LNCaP clone FGC (cell line): ENCODE measurements around the gene TPCN2.

ENCODE experiments used
- DNase-seq: peaks from one replicate; pipeline ENCODE4 v3.0.0-alpha.2; 2011; ENCODE audit warnings: low read depth
- H3K4me3 ChIP-seq: 2 replicates; pipeline ENCODE4 v1.5.1; 2011; ENCODE audit warnings: mild to moderate bottlenecking, low read depth, low read length, control low read depth
- CTCF ChIP-seq: IDR thresholded peaks from 2 replicates; pipeline ENCODE4 v1.5.1; 2012; ENCODE audit warnings: mild to moderate bottlenecking; ENCODE audit not compliant: control insufficient read depth, insufficient read depth; ENCODE audit errors: extremely low read depth

Gene TPCN2

GRCh38 chr11:69058511-69059270 lies 10.0 kb downstream of the TPCN2 start:
- no peak overlapping the region for H3K4me3 ChIP-seq
- TF ChIP-seq CTCF, result no peak
- no peak for DNase-seq

DNA sequence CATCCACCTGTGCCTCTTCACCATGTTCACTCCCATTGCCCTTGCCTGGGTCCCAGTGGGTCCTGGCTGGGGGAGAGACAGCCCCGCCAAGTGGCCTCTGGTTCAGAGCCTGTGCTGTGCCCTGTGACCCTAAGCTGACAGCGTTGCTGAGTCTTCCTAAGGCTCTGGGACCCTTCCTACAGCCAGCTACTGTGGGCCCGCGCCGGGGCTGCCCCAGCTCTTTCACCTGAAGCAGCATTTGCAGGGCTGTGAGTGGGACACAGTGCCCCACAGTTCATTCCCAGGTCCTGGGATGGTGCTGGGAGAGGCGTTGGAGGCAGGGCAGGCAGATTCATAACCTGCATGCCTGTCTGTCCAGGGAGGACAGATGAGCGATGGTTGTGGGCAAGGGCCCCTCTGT lies 10.7 kb downstream of the TPCN2 start:
- no peak overlapping the region for H3K4me3 ChIP-seq
- TF ChIP-seq CTCF, result no peak
- no peak for DNase-seq

DNA sequence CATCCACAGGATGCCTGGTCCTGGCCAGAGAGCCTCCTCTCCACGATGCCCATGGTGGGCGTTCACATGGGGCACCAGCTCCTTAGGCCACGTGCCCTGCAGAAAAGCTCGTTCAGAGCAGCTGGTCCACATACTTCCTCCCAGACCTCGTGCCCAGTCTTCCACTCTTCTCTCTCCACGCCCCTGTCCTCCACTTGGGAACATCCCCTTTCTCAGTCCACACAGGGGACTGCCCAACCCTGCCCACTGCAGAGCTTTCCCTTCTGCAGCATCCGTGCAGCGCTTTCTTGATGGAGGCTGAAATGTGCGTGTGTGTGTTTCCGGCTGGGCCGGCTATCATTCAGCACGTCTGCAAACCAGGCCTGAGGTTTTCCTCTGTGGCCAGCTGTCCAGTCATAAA lies 11.3 kb downstream of the TPCN2 start:
- H3K4me3 ChIP-seq, result no peak overlapping the region
- DNase-seq, result no peak
- TF ChIP-seq CTCF, result no peak

DNA sequence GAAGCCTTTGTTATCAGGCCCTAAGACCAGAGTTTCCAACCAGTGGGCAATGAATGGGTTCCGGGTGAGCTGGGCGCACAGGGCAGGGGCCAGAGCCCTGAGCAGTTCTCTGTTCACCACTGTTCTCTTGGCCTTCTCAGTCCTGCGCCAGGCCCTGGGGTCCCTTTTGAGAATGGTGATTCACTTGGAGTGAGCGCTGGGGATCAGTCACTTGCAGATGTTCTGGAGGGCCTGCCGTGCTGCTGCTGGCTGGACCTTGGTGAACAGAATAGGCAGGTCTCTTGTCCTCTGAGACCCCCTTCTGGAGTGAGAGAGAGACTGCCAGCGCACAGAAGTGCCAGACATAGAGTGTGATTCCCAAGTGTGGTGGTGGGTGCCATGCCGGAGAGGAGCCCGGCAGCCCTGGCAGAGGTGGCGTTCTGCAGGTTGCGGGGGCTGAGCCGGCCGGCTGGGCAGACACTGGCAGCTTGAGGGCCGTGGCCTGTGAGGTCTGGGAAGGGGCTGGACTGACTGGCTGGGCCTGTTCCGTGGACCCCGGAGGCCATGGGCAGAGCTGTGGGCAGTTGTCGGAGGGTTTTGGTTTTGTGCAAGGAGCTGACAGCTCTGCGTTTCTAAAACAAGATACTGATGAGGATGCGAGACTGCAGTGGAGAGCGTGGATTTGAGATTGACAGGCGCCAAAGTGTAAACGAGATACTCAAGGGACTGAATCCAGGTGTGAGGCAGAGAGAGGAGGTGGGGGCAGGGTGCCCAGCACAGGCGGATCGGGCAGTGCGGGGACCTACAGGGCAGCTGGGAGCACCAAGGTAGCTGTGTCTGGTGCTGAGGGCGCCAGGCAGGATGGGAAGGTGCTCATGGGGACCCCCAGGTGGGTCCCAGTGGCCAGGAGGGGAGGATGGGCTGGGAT lies 12.3 kb downstream of the TPCN2 start:
- TF ChIP-seq CTCF, result no peak
- H3K4me3 ChIP-seq, result no peak overlapping the region
- DNase-seq, result no peak

- TF ChIP-seq CTCF, result no peak
- no peak for DNase-seq
- H3K4me3 ChIP-seq, result no peak overlapping the region
Observed at GRCh38 chr11:69061713-69062053, 13.0 kb downstream of the TPCN2 start.

GRCh38 chr11:69062169-69062855 lies 13.6 kb downstream of the TPCN2 start:
- DNase-seq, result no peak
- no peak overlapping the region for H3K4me3 ChIP-seq
- TF ChIP-seq CTCF, result no peak
